ENCODE measurements around the gene SPEF2.

SPEF2 gene

DNA sequence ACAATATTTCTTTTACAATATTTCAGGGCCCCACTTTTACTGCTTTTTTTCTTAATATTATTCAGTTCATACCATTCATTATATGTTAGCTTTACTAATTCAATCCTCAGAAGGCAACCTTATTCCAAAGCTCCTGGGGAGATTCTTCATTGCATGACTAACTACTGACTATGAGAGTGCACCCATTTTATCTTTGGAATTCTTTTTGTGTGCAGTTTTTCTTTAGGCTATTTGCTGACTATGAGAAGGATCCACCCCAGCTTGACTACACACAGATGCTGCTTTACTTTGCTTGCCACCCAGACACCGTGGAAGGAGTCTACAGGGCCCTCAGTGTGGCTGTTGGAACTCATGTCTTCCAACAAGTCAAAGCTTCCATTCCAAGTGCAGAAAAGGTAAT is 182.1 kb downstream of the SPEF2 start:
- Mint-ChIP-seq H3K27ac (no peak overlapping the region), H3K36me3 (ENCODE audit: low read depth) (no peaks in the 10 kb centered on the region), H3K4me1 (ENCODE audit: low read depth) (peaks cover 65% of the 10 kb centered on the region), H3K27me3 (no peaks in the 10 kb centered on the region), H3K4me3 (no peak overlapping the region), H3K9me3 (no peaks in the 10 kb centered on the region)

DNA sequence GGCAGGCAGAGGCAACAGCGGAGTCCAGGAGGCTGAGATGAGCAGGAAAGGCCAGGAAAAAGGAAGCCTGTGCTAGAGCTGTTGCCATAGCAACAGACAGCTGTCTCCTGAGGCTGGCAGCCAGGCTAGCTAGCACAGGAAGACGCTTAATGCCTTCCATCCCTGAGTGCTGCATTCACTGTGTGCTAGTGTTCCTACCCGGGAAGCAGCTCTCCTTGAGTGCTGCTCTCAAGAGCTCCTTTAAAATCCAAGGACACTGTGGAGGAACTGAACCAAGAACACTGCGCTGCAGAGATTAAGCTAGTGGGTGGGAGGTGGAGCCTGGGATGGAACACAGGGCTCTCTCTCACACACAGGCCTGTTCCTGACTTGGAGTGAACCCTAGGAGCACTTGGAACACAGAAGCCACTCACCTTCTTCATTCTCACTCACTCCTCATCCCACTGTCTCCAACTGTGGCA is 185.6 kb downstream of the SPEF2 start:
- Mint-ChIP-seq H3K27me3 (no peaks in the 10 kb centered on the region), H3K9me3 (no peaks in the 10 kb centered on the region), H3K4me1 (ENCODE audit: low read depth) (peaks cover 63% of the 10 kb centered on the region), H3K27ac (peak overlapping the region; percentile 75), H3K36me3 (ENCODE audit: low read depth) (no peaks in the 10 kb centered on the region), H3K4me3 (no peak overlapping the region)

DNA sequence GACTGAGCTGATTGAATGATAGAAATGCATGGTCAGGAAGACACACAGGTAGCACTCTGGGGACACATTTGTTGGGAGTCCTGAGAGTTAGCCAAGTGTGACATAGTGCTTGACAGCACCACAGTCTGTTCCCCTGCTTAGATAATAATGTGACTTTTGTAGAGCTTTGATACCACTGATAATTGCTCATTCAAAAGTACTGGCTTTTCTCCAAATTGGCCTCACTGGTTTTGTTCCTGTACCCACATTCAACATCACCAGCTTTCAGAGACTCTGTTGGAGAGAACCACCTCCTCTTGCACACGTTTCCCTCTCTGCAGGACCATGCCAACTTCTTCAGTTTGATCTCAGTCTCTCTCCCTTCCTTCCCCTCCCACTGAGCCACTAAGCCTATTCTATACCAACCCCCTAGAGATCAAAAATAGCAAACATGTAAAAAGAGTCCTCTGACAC is 186.6 kb downstream of the SPEF2 start:
- peaks cover 68% of the 10 kb centered on the region for H3K4me1 Mint-ChIP-seq (ENCODE audit: low read depth)
- no peaks in the 10 kb centered on the region for H3K27me3 Mint-ChIP-seq
- H3K9me3 Mint-ChIP-seq: no peaks in the 10 kb centered on the region
- H3K36me3 Mint-ChIP-seq (ENCODE audit: low read depth): no peaks in the 10 kb centered on the region
- H3K27ac Mint-ChIP-seq: peak overlapping the region; percentile 75
- H3K4me3 Mint-ChIP-seq: no peak overlapping the region

- no peaks in the 10 kb centered on the region for H3K36me3 Mint-ChIP-seq (ENCODE audit: low read depth)
- peak overlapping the region; percentile 54 for H3K27ac Mint-ChIP-seq
- H3K4me1 Mint-ChIP-seq (ENCODE audit: low read depth): peaks cover 72% of the 10 kb centered on the region
- H3K4me3 Mint-ChIP-seq: no peak overlapping the region
- no peaks in the 10 kb centered on the region for H3K27me3 Mint-ChIP-seq
- no peaks in the 10 kb centered on the region for H3K9me3 Mint-ChIP-seq
These were observed 187.2 kb downstream of the SPEF2 start for GRCh38 chr5:35804841-35805240.

DNA sequence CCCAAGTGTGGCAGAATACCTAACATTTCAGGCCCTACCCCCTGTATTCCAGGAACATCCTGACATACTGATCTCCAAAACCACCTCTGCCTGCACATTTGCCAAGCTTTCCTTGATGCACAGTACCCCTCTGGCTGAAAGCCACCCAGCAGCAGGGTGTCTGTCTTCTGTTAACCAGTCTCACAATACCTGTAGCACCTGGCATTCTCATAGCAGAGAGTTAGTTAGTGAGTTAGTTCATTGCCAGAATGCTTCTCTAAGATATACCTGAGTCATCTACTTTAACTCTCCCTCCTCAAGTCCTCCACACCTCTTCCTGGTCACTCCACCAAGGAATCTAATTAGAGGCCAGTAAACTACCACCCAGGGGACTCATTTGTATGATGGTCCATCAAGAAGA is 192.9 kb downstream of the SPEF2 start:
- Mint-ChIP-seq H3K4me1 (ENCODE audit: low read depth) (peaks cover 59% of the 10 kb centered on the region), H3K27ac (peak overlapping the region; percentile 95), H3K27me3 (no peaks in the 10 kb centered on the region), H3K36me3 (ENCODE audit: low read depth) (no peaks in the 10 kb centered on the region), H3K4me3 (peak overlapping the region; percentile 45), H3K9me3 (no peaks in the 10 kb centered on the region)

DNA sequence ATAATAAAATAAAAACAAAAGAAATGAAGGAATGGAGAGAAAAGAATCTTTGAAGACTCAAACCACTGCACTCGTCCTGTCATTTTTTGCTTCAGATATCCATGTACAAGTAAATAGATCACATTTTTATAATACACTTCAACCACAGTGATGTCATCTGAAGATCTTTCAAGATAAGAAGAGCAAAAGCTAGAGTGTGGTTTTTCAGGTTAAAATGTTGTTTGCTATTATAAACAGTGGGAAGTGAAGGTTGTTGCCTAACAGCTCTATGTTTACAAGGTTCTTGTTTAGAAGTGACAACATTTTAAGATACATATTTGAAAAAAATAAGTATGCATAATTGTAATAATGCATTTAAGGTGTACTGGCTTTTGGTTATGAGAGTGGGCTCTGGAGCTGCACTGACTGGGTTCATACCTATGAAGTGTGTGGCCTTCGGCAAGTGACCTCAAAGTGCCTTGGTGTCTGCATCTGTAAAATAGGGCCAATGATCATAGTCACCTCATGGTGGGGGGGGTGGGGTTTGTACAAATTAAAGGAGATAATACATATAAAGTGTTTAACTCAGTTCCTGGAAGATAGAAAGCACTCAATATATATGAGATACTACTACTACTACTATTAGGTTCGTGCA is 193.6 kb downstream of the SPEF2 start:
- H3K9me3 Mint-ChIP-seq: no peaks in the 10 kb centered on the region
- H3K36me3 Mint-ChIP-seq (ENCODE audit: low read depth): no peaks in the 10 kb centered on the region
- H3K4me3 Mint-ChIP-seq: peak overlapping the region; percentile 22
- peaks cover 53% of the 10 kb centered on the region for H3K4me1 Mint-ChIP-seq (ENCODE audit: low read depth)
- peak overlapping the region; percentile 95 for H3K27ac Mint-ChIP-seq
- H3K27me3 Mint-ChIP-seq: no peaks in the 10 kb centered on the region

GRCh38 chr5:35813521-35813920 is 195.9 kb downstream of the SPEF2 start:
- no peaks in the 10 kb centered on the region for H3K9me3 Mint-ChIP-seq
- H3K27ac Mint-ChIP-seq: peak overlapping the region; percentile 46
- H3K4me1 Mint-ChIP-seq (ENCODE audit: low read depth): peaks cover 34% of the 10 kb centered on the region
- no peak overlapping the region for H3K4me3 Mint-ChIP-seq
- H3K36me3 Mint-ChIP-seq (ENCODE audit: low read depth): no peaks in the 10 kb centered on the region
- no peaks in the 10 kb centered on the region for H3K27me3 Mint-ChIP-seq

GRCh38 chr5:35815089-35815936 is 197.7 kb downstream of the SPEF2 start:
- Mint-ChIP-seq H3K36me3 (ENCODE audit: low read depth) (no peaks in the 10 kb centered on the region), H3K9me3 (no peaks in the 10 kb centered on the region), H3K4me3 (no peak overlapping the region), H3K27me3 (no peaks in the 10 kb centered on the region), H3K27ac (no peak overlapping the region), H3K4me1 (ENCODE audit: low read depth) (peaks cover 38% of the 10 kb centered on the region)

- peaks cover 37% of the 10 kb centered on the region for H3K4me1 Mint-ChIP-seq (ENCODE audit: low read depth)
- no peaks in the 10 kb centered on the region for H3K27me3 Mint-ChIP-seq
- no peak overlapping the region for H3K27ac Mint-ChIP-seq
- peaks cover 4% of the 10 kb centered on the region for H3K9me3 Mint-ChIP-seq
- H3K36me3 Mint-ChIP-seq (ENCODE audit: low read depth): peaks cover 8% of the 10 kb centered on the region
- no peak overlapping the region for H3K4me3 Mint-ChIP-seq
These were observed 199.3 kb downstream of the SPEF2 start for GRCh38 chr5:35816881-35817521.

DNA sequence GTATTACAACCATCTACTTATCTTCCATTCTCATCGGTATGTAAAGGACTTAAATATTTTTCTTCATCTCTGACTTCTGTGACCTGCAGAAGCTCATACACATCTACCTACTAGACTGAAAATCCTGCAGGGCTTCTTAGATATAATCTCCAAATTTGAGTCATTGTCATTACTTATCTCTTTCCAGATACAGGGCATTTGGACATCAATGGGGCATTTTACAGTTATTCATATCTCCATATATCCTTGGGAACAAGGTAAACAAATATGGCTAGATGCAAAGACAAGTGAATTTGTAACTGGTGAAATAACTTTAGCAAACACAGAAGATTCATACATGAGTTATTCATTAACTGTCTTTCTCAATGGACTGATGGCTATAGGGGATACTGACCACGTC is 201.4 kb downstream of the SPEF2 start:
- Mint-ChIP-seq H3K27ac (peak overlapping the region; percentile 22), H3K27me3 (no peaks in the 10 kb centered on the region), H3K4me3 (peak overlapping the region; percentile 3), H3K36me3 (ENCODE audit: low read depth) (peaks cover 8% of the 10 kb centered on the region), H3K4me1 (ENCODE audit: low read depth) (peaks cover 55% of the 10 kb centered on the region), H3K9me3 (peaks cover 4% of the 10 kb centered on the region)

- Mint-ChIP-seq H3K4me1 (ENCODE audit: low read depth) (peaks cover 62% of the 10 kb centered on the region), H3K9me3 (peaks cover 4% of the 10 kb centered on the region), H3K27ac (peak overlapping the region; percentile 22), H3K4me3 (no peak overlapping the region), H3K27me3 (no peaks in the 10 kb centered on the region), H3K36me3 (ENCODE audit: low read depth) (peaks cover 8% of the 10 kb centered on the region)
These were observed 202.0 kb downstream of the SPEF2 start for GRCh38 chr5:35819668-35820067.

- H3K9me3 Mint-ChIP-seq: peaks cover 4% of the 10 kb centered on the region
- H3K4me3 Mint-ChIP-seq: no peak overlapping the region
- H3K27ac Mint-ChIP-seq: peak overlapping the region; percentile 22
- H3K36me3 Mint-ChIP-seq (ENCODE audit: low read depth): peaks cover 8% of the 10 kb centered on the region
- peaks cover 72% of the 10 kb centered on the region for H3K4me1 Mint-ChIP-seq (ENCODE audit: low read depth)
- H3K27me3 Mint-ChIP-seq: no peaks in the 10 kb centered on the region
These were observed 203.1 kb downstream of the SPEF2 start for GRCh38 chr5:35820735-35821134.

- H3K36me3 Mint-ChIP-seq (ENCODE audit: low read depth): peaks cover 8% of the 10 kb centered on the region
- H3K4me3 Mint-ChIP-seq: peak overlapping the region; percentile 52
- peaks cover 80% of the 10 kb centered on the region for H3K4me1 Mint-ChIP-seq (ENCODE audit: low read depth)
- H3K27me3 Mint-ChIP-seq: no peaks in the 10 kb centered on the region
- peaks cover 4% of the 10 kb centered on the region for H3K9me3 Mint-ChIP-seq
- H3K27ac Mint-ChIP-seq: peak overlapping the region; percentile 98
These were observed 203.8 kb downstream of the SPEF2 start for GRCh38 chr5:35821513-35821912.

DNA sequence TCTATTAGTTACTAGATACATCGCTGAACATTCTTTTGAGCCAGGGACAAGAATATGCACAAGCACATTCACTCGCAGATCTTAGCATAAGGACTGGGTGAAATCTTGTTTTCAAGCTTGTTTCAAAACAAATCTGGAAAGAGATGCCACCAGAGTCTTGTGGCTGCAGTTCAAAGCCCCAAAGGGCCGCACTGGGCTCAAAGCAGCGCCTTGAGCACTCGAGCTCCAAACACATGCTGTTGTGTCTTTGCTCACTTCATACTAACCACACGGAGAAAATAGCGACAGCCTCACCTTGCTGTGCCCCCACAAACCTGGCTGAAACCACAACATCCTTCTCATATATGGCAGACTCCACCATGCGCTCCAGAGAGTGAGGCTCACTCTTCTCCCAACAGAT is 204.8 kb downstream of the SPEF2 start:
- H3K27me3 Mint-ChIP-seq: no peaks in the 10 kb centered on the region
- peaks cover 4% of the 10 kb centered on the region for H3K9me3 Mint-ChIP-seq
- H3K4me3 Mint-ChIP-seq: peak overlapping the region; percentile 52
- peak overlapping the region; percentile 98 for H3K27ac Mint-ChIP-seq
- peaks cover 90% of the 10 kb centered on the region for H3K4me1 Mint-ChIP-seq (ENCODE audit: low read depth)
- peaks cover 8% of the 10 kb centered on the region for H3K36me3 Mint-ChIP-seq (ENCODE audit: low read depth)

Data from stimulated activated naive CD8-positive, alpha-beta T cell treated with anti-CD3 and anti-CD28 coated beads, Interleukin-15, Interleukin-2, amounts not matched to agents 100 ng/mL and 50 ng/mL, for 24 hours (primary cell).